ENCODE measurements around the gene NPM3.

NPM3 gene

GRCh38 chr10:101774589-101775272 is 8.5 kb downstream of the NPM3 start:
- no peak for FAIRE-seq

- no peak for FAIRE-seq
Measured at GRCh38 chr10:101773923-101774588, 9.2 kb downstream of the NPM3 start.

DNA sequence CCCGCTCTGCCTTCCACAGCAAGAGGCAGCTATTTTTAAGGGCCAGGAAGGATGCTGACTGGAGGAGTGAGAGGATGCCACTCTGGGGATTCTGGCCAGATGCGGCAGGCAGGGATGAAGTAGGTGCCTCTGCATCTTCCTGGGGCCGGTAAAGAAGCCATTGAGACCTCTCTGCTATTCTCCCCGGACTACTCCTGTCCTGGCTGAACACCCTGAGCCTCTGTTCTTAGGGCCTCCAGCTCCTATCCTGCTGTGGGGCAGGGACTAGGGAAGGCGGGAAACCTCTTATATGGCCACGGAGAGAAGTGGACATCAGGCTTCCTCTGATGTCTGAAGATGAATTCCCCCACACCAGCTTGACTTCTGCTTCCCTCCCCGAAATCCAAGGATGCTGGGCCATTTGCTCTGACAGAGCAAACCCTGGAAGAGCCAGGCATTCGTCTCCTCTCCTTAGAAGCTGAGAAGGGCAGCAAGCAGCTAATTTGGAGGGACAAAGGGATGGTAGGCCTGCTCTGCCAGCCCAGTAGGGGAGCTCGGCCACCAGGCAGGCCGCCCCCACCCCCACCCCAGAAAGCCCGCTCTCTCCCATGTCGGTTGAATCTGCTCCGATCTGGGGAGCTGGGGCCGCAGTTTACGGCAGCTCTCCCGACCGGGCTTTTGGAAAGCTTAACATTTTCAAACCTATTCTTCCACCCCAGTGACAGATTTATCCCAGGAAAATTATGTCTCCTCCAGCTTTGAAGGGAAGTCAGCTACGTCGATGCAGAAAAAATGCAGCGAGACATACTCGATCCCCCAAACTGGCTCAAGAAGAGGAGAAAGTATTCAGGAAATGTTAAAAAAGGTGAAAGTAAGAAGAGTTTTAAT is 10.1 kb downstream of the NPM3 start:
- no peak for FAIRE-seq

GRCh38 chr10:101772017-101772894 is 11.0 kb downstream of the NPM3 start:
- FAIRE-seq, result no peak

DNA sequence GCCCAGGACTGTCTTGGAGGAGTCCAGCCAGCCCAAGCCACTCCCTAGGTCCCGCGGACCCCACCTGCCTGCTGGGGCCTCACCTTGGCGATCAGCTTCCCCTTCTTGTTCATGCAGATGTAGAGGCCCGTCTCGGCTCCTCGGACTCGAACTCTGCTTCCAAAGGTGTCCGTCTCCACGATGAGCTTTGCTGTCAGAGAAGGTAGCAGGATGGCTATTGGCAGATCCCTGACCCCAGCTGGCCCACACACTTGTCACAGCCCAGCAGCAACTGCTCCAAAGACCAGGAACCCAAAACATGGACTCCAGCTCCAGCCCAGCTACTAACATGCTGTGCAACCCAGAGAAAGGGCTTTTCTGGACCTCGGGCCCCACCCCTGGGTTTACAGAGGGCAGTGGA is 11.9 kb downstream of the NPM3 start:
- FAIRE-seq, result no peak

GRCh38 chr10:101770331-101771215 is 12.7 kb downstream of the NPM3 start:
- FAIRE-seq, result no peak

DNA sequence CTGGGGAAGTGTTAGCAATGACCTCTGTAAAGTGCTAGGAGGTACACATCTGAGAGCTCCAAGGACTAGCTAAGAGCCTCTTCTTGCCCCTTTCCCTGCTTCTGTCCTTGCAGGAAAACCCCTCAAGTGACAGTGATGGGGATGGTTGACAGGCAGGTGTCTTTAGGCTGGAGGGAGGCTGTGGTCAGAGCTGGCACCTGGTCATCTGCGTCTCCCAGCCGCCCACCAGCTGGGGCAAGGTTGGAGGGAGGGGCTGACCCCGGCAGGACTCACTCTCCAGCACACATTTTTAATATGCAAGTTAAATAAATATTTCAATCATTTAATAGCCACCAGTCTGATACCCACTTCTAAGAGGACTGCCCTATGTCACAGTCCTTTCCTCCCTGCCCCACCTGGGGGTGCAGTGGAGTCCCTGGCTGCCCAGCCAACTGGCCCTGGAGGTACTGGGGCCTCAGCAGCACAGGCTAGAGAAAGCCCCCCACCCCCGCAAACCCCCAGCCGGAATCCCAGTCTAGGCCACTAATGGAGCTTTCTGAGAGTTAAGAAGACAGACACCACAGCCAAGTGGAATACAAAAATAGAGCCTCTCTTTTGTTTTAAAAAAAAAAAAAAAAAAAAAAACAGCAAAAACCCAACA is 13.6 kb downstream of the NPM3 start:
- no peak for FAIRE-seq

DNA sequence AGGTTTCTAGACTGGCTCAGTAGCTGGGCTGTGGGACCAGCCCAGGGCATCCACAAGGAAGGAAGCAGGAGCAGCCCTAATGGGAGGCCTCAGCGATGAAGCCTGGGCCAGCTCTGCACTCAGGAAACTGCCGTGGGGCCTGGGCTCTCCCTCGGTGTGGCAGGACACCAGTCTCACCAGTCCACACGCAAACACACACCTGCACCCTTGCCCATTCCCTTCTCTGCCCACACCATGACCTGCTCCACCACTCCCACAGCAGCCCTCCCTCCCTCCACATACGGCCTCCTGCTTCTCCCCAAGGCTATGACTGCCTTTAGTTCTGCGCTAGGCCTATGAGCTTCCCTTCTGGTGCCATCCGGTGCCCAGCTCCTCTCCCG is 14.5 kb downstream of the NPM3 start:
- no peak for FAIRE-seq

DNA sequence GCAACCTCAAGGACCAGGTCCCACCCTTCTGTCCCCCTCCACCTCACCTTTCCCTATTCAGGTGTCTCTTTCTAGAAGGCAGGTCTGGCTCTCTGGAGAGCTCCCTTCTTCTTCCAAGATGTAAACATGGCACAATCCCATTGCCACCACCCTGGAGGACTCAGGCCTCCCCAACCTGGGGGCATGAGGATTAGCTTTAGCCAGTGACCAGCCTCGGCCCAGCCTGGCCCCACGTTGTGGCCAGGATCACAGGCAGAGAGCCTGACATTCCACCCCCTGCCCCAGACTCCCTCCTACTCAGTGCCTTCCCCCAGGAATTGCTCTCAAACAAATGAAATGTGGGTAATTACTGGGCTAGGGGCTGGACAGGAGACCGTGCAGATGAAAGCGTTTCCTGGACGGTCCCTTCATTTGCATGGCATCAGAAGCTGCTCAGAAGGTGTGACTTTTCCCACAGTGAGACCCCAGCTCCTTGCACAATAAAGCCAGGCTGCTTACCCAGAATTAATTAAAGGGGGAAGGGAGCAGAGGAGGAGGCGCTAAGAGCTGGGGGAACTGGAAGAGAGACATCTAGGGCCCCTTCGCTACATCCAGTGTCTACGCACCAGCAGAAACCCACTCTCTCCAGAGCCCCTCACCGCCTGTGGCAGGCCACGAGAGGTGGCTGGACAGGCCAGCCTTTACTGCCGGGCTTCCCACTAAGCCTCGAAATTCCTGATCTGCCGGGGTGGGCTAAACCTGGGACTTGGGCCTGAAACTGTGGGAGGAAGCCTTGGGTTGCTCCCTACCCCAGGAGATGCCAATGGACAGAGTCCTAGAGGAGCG is 15.1 kb downstream of the NPM3 start:
- FAIRE-seq, result no peak

- no peak for FAIRE-seq
Measured at GRCh38 chr10:101767600-101767945, 15.7 kb downstream of the NPM3 start.

GRCh38 chr10:101766753-101767599 is 16.3 kb downstream of the NPM3 start:
- FAIRE-seq, result no peak

GRCh38 chr10:101766306-101766705 is 16.9 kb downstream of the NPM3 start:
- FAIRE-seq, result no peak

- FAIRE-seq, result no peak
Measured at GRCh38 chr10:101763141-101763846, 20.0 kb downstream of the NPM3 start.

DNA sequence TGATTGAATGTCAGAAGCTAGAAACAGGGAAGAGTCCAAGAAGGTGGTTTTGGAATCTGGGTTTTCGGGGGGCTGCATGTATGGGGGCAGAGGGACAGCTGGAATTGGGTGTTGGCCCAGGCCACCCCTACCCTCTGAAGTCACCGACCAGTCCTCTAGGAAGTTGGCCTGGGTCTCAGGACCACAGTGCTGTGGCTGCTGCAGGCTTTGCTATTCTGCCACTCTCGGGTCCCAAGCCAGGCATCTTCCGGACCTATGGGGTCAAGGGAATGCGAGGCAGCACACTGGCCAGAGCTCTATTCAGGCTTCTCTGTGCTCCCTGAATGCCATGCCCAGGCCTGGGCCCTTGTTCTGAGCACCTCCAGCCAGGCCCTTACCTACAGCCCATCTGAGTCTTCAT is 20.5 kb downstream of the NPM3 start:
- FAIRE-seq, result no peak

GRCh38 chr10:101761226-101761625 is 22.0 kb downstream of the NPM3 start:
- FAIRE-seq, result no peak

DNA sequence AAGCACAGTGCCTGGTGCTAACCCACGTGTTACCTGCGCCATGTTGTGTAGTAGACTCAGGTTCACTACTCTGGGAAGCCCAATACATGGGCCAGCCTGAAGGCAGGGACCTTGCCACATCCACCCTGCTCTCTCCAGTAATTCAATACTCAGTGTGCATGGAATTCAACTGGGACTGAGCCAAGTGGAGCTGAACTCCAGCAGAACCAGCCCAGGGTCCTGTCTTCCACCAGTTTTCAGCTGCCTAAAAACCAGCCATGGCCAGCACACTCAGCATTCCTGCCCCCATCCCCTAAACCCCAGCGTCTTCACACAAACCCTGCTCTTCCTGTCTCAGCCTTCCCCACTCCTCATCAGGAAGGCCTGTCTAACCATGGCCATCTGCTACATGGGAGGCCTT is 22.7 kb downstream of the NPM3 start:
- no peak for FAIRE-seq

GRCh38 chr10:101759309-101760247 is 23.7 kb downstream of the NPM3 start:
- no peak for FAIRE-seq
